Measurements from ENCODE around the gene FXYD6.

DNA sequence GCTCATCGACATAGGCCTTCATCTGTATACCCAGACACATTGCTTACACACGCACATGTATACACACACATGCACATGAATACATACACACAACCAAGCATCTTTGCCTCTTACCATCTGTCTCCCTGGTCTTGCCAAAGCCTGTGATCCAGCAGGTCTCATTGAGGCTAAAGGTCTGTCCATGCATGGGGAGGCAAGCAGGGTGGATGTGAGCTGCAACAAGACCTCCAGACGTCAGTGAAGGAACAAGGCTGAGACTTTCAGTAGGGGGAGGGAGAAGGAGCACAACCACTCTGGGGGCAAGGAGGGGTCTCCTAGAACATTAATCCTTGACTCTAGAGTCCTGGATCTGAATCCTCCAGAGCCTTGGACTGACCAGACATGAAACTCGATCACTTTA, 29.1 kb upstream of the FXYD6 start:
- no peak for TF ChIP-seq CTCF (conservative IDR thresholded peaks at IDR 0.05; ENCODE audit: low read length)
- no peak for TF ChIP-seq EZH2phosphoT487 (IDR thresholded peaks at IDR 0.05; ENCODE audit: borderline replicate concordance, low read depth, low read length)

Data from OCI-LY7 (cell line).